ENCODE measurements around the gene HM13. TPM values are rescaled to one million over a fixed set of nuclear protein-coding genes. Genes with fewer than 3 reads are reported as not detected.

The HM13 gene
- total and polyA plus RNA-seq, 2 of the 13 experiments (the other 11 are each of a cell fraction or from before 2014, with no cell fraction given): 118 to 243 TPM

- peak; percentile 50 for TF ChIP-seq BHLHE40 (IDR thresholded peaks at IDR 0.05; ENCODE audit: low read length)
- 0 out of 2 replicates have a peak, but pooled peaks have one; percentile 6 for TF ChIP-seq CEBPB (IDR thresholded peaks at IDR 0.05; ENCODE audit: borderline replicate concordance, low read depth, low read length)
- TF ChIP-seq PHB2 (IDR thresholded peaks at IDR 0.05; ENCODE audit: partially characterized antibody): no peak
- no peak for TF ChIP-seq PRDM4 (CRISPR knock-in tag; IDR thresholded peaks at IDR 0.05; ENCODE audit: borderline replicate concordance)
- 0 out of 2 replicates have a peak, but pooled peaks have one; percentile 47 for TF ChIP-seq HES4 (CRISPR knock-in tag; IDR thresholded peaks at IDR 0.05; ENCODE audit: borderline replicate concordance)
- TF ChIP-seq SMAD1 (CRISPR knock-in tag; IDR thresholded peaks at IDR 0.05; ENCODE audit: borderline replicate concordance, low read depth): 0 out of 2 replicates have a peak, but pooled peaks have one; percentile 87
- TF ChIP-seq E2F5 (CRISPR knock-in tag; conservative IDR thresholded peaks at IDR 0.05): no peak
- peak; percentile 70 for TF ChIP-seq FOXO1 (CRISPR knock-in tag; IDR thresholded peaks at IDR 0.05)
- peak; percentile 20 for TF ChIP-seq SRSF1 (optimal IDR thresholded peaks at IDR 0.05; ENCODE audit: low read depth, low read length)
- TF ChIP-seq SKI (IDR thresholded peaks at IDR 0.05; ENCODE audit: partially characterized antibody): peak; percentile 51
- no peak for TF ChIP-seq U2AF2 (IDR thresholded peaks at IDR 0.05; ENCODE audit: low read depth, low read length)
- TF ChIP-seq MLXIP (CRISPR knock-in tag; IDR thresholded peaks at IDR 0.05; ENCODE audit: borderline replicate concordance): no peak
- no peak for TF ChIP-seq ZNF253 (CRISPR knock-in tag; IDR thresholded peaks at IDR 0.05; ENCODE audit: borderline replicate concordance)
- TF ChIP-seq HHEX (CRISPR knock-in tag; IDR thresholded peaks at IDR 0.05): no peak
- TF ChIP-seq ZNF276 (CRISPR knock-in tag; IDR thresholded peaks at IDR 0.05; ENCODE audit: low read depth): no peak
- peak; percentile 76 for TF ChIP-seq FOXP4 (CRISPR knock-in tag; IDR thresholded peaks at IDR 0.05)
- peak; percentile 100 for TF ChIP-seq ZNF543 (CRISPR knock-in tag; IDR thresholded peaks at IDR 0.05)
Observed at GRCh38 chr20:31595654-31596411, 81.6 kb downstream of the HM13 start (continued).

Measured in HepG2 (cell line).